Epithelial cell of prostate (primary cell): ENCODE results near the gene SLC6A6.

ENCODE experiments used
- DNase-seq: peaks from one replicate; pipeline ENCODE4 v3.0.0-alpha.2; 2011; ENCODE audit warnings: low read depth, low spot score
- H3K27ac ChIP-seq: fragments of 450-650 bp; 2 replicates; pipeline ENCODE4 v1.5.1; 2017; ENCODE audit warnings: mild to moderate bottlenecking

SLC6A6 gene

GRCh38 chr3:14448756-14449727 lies 46.6 kb downstream of the SLC6A6 start:
- no peak for DNase-seq
- no peak overlapping the region for H3K27ac ChIP-seq

GRCh38 chr3:14450506-14450905 lies 48.1 kb downstream of the SLC6A6 start:
- H3K27ac ChIP-seq = no peak overlapping the region
- no peak for DNase-seq

GRCh38 chr3:14450922-14451606 lies 48.7 kb downstream of the SLC6A6 start:
- no peak for DNase-seq
- H3K27ac ChIP-seq = no peak overlapping the region

GRCh38 chr3:14451844-14452739 lies 49.7 kb downstream of the SLC6A6 start:
- no peak for DNase-seq
- peak overlapping the region; percentile 60 for H3K27ac ChIP-seq

- H3K27ac ChIP-seq = peak overlapping the region; percentile 60
- peak; percentile 65 for DNase-seq
These were observed 50.6 kb downstream of the SLC6A6 start for GRCh38 chr3:14452740-14453710.

- no peak overlapping the region for H3K27ac ChIP-seq
- no peak for DNase-seq
These were observed 51.7 kb downstream of the SLC6A6 start for GRCh38 chr3:14453876-14454638.

DNA sequence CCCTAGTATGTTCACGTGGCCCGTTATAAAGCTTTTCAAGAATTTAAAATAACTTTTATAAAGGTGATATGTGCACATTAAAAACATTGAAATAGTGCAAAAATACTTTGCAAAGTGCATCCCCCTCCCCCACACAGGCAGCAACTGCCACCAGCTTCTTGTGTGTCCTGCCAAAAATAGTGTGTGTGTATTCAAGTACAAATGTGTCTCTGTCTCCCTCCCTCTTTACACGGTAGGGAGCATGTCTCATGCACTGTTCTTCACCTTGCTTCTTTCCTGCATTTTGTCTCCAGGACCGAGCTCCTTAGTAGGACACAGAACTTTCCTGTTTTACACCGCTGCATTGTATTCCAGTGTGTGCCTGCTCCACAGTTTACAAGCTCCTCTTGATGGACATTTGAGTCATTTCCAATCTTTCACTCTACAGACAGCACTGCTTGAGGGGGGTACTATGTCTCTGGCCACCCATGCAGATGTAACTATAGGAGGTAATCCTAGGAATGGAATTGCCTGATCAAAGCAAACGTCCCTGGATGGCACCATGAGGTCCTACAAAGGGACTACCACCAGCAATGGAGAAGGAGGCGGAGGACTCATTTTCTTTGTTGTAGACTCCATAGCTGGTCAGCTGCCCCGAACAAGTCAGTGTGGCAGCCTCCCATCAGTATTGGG lies 52.4 kb downstream of the SLC6A6 start:
- DNase-seq = no peak
- no peak overlapping the region for H3K27ac ChIP-seq

- no peak overlapping the region for H3K27ac ChIP-seq
- no peak for DNase-seq
These were observed 53.3 kb downstream of the SLC6A6 start for GRCh38 chr3:14455571-14456317.

DNA sequence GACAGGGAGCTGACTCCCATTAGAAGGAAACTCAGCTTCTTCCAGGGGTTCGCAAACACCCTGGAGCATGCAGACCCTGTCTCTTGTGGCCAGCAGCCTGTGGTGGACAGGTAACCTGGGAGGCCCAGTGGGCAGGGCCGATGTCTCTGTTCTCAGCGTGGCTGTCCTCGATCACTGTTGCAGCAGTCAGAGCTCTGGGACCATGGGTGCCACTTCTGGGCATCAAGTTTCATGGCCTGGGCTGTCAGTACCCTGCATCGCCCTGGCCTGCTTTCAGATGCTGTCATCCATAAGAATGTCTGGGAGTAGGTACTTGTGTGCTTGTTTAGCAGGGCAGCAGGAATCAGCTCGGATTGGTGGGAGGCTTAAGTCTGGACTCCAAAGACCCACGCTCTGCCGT lies 54.4 kb downstream of the SLC6A6 start:
- no peak for DNase-seq
- no peak overlapping the region for H3K27ac ChIP-seq

- no peak overlapping the region for H3K27ac ChIP-seq
- DNase-seq = no peak
These were observed 55.1 kb downstream of the SLC6A6 start for GRCh38 chr3:14457481-14457880.

DNA sequence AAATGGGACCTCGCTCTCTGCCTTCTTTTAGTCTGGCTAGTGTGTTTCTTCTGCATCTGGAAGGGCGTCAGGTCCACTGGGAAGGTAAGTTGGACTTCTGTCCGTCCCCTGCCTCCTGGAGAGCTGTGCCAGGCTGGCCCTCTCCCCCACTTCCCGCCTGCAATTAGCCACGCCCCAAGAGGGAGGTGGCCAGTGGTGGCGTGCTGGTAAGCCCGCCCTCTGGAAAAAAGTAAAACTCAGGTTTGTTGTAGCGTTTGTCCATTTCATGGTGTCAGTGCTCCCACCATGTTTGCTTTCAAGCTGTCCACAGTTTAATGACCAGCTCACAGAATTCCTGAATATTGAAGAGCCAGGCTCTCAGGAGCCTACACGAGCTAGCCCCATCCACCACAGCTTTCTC lies 55.6 kb downstream of the SLC6A6 start:
- DNase-seq = no peak
- no peak overlapping the region for H3K27ac ChIP-seq

GRCh38 chr3:14458434-14459275 lies 56.2 kb downstream of the SLC6A6 start:
- no peak for DNase-seq
- no peak overlapping the region for H3K27ac ChIP-seq

DNA sequence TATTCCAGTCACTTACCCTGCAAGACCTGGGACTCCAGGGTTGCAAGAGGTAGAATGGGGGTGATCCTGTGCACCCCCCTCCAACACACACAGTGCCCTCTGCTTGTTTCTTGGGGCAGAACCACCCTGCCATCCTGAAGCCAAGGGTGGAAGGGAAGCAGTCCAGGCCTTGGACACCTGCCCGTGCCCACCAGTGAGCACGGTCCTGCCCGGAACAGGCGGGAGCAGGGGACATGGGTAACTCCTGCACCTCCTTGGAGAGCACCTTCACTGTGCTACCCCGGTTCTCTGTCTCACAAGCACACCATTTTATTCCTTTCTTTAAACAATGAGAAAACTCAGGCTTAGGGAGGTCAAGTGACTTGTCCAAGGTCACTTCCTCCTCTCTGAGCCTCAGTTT lies 57.0 kb downstream of the SLC6A6 start:
- no peak for DNase-seq
- H3K27ac ChIP-seq = no peak overlapping the region

DNA sequence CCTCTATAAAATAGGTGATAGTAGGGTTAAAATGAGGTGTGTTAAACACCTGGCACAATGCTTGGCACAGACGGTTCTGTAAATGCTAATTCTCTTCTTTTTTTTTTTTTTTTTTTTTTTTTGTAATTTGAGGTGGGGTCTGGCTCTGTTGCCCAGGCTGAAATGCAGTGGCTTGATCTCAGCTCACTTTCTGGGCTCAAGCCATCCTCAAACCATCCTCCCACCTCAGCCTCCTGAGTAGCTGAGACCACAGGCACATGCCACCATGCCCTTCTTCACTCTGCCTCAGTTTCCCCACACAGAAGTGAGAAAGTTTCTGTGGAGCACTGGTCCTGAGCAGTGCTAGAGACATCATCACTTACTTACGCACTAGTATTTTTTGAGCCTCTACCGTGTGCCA lies 57.4 kb downstream of the SLC6A6 start:
- no peak for DNase-seq
- H3K27ac ChIP-seq = no peak overlapping the region

DNA sequence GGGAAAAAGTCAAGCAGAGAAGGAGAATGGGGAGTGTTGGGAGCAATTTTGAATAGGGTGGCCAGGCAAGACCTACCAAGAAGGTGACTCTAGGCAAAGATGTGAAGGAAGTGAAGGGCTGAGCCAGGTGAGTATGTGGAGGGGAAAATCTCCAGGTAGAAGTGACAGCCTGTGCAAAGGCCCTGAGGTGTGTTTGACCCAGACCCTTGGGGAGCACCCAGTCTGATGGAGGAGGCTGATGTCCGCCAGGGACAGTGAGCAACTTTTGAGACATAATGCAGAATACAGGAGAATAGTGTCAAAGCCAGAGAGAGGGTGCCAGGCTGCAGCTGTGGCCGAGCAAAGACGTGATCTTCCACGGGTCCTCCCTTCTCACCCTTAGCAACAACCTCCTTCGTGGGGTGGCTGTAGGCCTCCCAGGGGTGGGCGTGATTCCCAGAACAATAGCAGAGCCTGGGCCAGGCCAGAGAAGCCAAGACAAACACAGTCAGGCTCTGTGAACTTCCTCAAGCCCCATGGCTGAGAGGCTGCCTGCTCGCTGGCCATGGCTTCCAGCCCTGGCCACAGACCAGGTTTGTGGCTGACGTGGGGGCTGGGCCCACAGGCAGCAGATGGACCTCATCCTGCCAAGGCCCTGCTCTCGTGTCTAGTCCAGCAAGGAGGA lies 58.1 kb downstream of the SLC6A6 start:
- no peak overlapping the region for H3K27ac ChIP-seq
- no peak for DNase-seq
